Measurements from ENCODE around the gene PODXL2. TPM values are rescaled to one million over a fixed set of nuclear protein-coding genes. Genes with fewer than 3 reads are reported as not detected.

PODXL2 gene
- total and polyA plus RNA-seq, 2 donors (not counting 1 experiment from before 2014, with no cell fraction given), result 3.1 to 4.0 TPM

DNA sequence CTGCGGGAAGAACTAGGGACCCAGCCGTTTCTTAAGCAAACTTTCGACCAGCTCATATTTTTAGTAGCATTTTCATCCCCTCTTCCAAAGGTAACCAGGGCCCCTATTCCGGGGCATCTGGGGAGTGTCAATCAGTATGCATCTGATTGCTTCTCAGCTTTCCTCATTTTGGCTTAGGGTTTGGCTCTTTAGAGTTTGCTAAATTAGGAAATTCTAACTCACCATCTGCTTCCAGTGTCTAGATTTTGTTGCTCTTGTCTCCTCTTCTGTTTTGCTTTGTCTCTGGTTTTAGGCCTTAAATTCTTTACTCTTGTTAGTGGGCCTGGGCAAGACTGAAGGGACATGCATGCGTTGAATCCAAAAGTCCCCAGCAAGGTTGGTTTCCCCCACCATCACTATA lies 34.2 kb downstream of the PODXL2 start:
- Histone ChIP-seq H3K36me3 (replicated peaks in 1 of 2; ENCODE audit: control extremely low read depth in 1 of 2, control insufficient read depth in 1 of 2, extremely low read depth in 1 of 2, insufficient read depth in 2 of 2, low read length in 1 of 2) (no peaks in the 10 kb centered on the region), H3K4me1 (ENCODE audit: control insufficient read depth in 2 of 2, insufficient read depth in 2 of 2, low read length in 2 of 2) (no peaks in the 10 kb centered on the region), H3K27ac (ENCODE audit: low read length in 2 of 2) (no peak overlapping the region), H3K79me2 (ENCODE audit: control insufficient read depth, insufficient read depth, low read length) (no peaks in the 10 kb centered on the region), H3K4me2 (replicated peaks; ENCODE audit: low read depth, low read length, poor library complexity, severe bottlenecking) (no peak overlapping the region), H3K27me3 (replicated peaks in 1 of 4; ENCODE audit: control extremely low read depth in 1 of 4, control insufficient read depth in 3 of 4, insufficient read depth in 4 of 4, low read length in 3 of 4) (no peaks in the 10 kb centered on the region), H2AFZ (ENCODE audit: insufficient read depth, low read depth, low read length, poor library complexity, severe bottlenecking) (no peak overlapping the region), H3K4me3 (ENCODE audit: control extremely low read depth in 1 of 5, extremely low read depth in 1 of 5, insufficient read depth in 1 of 5, low read depth in 2 of 5, low read length in 4 of 5) (no peak overlapping the region), H4K20me1 (ENCODE audit: control insufficient read depth, insufficient read depth, low read length, poor library complexity, severe bottlenecking) (no peaks in the 10 kb centered on the region), H3K9me3 (ENCODE audit: control extremely low read depth in 1 of 3, control insufficient read depth in 2 of 3, insufficient read depth in 1 of 3, low read length in 2 of 3) (no peaks in the 10 kb centered on the region), H3K9ac (ENCODE audit: low read length) (no peak overlapping the region)
- Mint-ChIP-seq H3K4me3 (no peak overlapping the region), H3K9me3 (ENCODE audit: insufficient read depth) (no peaks in the 10 kb centered on the region), H3K4me1 (no peaks in the 10 kb centered on the region), H3K27ac (no peak overlapping the region), H3K27me3 (no peaks in the 10 kb centered on the region)
- DNase-seq, result no peak
- ChIA-PET CTCF (no interaction called here), POLR2A (no interaction called here)
- TF ChIP-seq, protein P1, sequence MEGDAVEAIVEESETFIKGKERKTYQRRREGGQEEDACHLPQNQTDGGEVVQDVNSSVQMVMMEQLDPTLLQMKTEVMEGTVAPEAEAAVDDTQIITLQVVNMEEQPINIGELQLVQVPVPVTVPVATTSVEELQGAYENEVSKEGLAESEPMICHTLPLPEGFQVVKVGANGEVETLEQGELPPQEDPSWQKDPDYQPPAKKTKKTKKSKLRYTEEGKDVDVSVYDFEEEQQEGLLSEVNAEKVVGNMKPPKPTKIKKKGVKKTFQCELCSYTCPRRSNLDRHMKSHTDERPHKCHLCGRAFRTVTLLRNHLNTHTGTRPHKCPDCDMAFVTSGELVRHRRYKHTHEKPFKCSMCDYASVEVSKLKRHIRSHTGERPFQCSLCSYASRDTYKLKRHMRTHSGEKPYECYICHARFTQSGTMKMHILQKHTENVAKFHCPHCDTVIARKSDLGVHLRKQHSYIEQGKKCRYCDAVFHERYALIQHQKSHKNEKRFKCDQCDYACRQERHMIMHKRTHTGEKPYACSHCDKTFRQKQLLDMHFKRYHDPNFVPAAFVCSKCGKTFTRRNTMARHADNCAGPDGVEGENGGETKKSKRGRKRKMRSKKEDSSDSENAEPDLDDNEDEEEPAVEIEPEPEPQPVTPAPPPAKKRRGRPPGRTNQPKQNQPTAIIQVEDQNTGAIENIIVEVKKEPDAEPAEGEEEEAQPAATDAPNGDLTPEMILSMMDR (IDR thresholded peaks at IDR 0.05), result no peak
- no peak for TF ChIP-seq EZH2 (IDR thresholded peaks at IDR 0.05; ENCODE audit: borderline replicate concordance, insufficient read depth, low read depth, low read length, poor library complexity, severe bottlenecking)
- intact Hi-C loops (cut with micrococcal nuclease), result no loop called here
- ATAC-seq (ENCODE audit: low read depth), result no peak
- 80% methylated on average over 1 of the region's 5 CpGs for WGBS (ENCODE audit: insufficient coverage)

DNA sequence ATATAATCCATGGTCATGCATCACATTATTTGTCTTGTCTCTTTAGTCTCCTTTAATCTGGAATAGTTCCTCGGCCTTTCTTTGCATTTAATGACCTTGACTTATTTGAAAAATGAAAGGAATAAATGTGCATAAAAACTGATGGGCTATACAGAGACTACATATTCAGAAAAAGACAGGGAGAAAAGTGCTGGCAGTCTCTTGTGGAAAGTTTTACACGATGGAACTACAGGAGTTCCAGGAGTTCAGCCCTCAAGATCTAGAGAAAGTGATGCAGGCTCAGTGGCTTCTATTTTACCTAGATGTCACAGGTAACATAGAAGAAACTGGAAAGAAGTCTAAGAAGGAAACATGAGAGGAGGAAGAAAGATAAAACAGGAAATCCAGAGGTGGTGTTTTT lies 36.2 kb downstream of the PODXL2 start:
- no peaks in the 10 kb centered on the region for H3K36me3 ChIP-seq (replicated peaks in 1 of 2; ENCODE audit: control extremely low read depth in 1 of 2, control insufficient read depth in 1 of 2, extremely low read depth in 1 of 2, insufficient read depth in 2 of 2, low read length in 1 of 2)
- H3K79me2 ChIP-seq (ENCODE audit: control insufficient read depth, insufficient read depth, low read length), result no peaks in the 10 kb centered on the region
- no peaks in the 10 kb centered on the region for H3K27me3 Mint-ChIP-seq
- ATAC-seq (ENCODE audit: low read depth), result no peak
- H3K4me2 ChIP-seq (replicated peaks; ENCODE audit: low read depth, low read length, poor library complexity, severe bottlenecking), result no peak overlapping the region
- H3K4me1 ChIP-seq (ENCODE audit: control insufficient read depth in 2 of 2, insufficient read depth in 2 of 2, low read length in 2 of 2), result no peaks in the 10 kb centered on the region
- no peaks in the 10 kb centered on the region for H3K9me3 Mint-ChIP-seq (ENCODE audit: insufficient read depth)
- intact Hi-C loops (cut with micrococcal nuclease), result no loop called here
- no peaks in the 10 kb centered on the region for H3K9me3 ChIP-seq (ENCODE audit: control extremely low read depth in 1 of 3, control insufficient read depth in 2 of 3, insufficient read depth in 1 of 3, low read length in 2 of 3)
- no peak overlapping the region for H3K9ac ChIP-seq (ENCODE audit: low read length)
- H4K20me1 ChIP-seq (ENCODE audit: control insufficient read depth, insufficient read depth, low read length, poor library complexity, severe bottlenecking), result no peaks in the 10 kb centered on the region
- H3K4me3 Mint-ChIP-seq, result no peak overlapping the region
- no peak overlapping the region for H3K27ac Mint-ChIP-seq
- no peaks in the 10 kb centered on the region for H3K4me1 Mint-ChIP-seq
- H3K4me3 ChIP-seq (ENCODE audit: control extremely low read depth in 1 of 5, extremely low read depth in 1 of 5, insufficient read depth in 1 of 5, low read depth in 2 of 5, low read length in 4 of 5), result no peak overlapping the region
- no peak overlapping the region for H2AFZ ChIP-seq (ENCODE audit: insufficient read depth, low read depth, low read length, poor library complexity, severe bottlenecking)
- ChIA-PET POLR2A (no interaction called here), CTCF (no interaction called here)
- 100% methylated on average over 1 of the region's 2 CpGs for WGBS (ENCODE audit: insufficient coverage)
- no peak overlapping the region for H3K27ac ChIP-seq (ENCODE audit: low read length in 2 of 2)
- no peaks in the 10 kb centered on the region for H3K27me3 ChIP-seq (replicated peaks in 1 of 4; ENCODE audit: control extremely low read depth in 1 of 4, control insufficient read depth in 3 of 4, insufficient read depth in 4 of 4, low read length in 3 of 4)
- TF ChIP-seq EZH2 (IDR thresholded peaks at IDR 0.05; ENCODE audit: borderline replicate concordance, insufficient read depth, low read depth, low read length, poor library complexity, severe bottlenecking), result no peak
- TF ChIP-seq, protein P1 (IDR thresholded peaks at IDR 0.05), result no peak
- DNase-seq, result no peak

Data from B cell (primary cell).